Psoas muscle (tissue), 8 donors: Measurements from ENCODE around the gene CHD2. TPM values are rescaled to one million over a fixed set of nuclear protein-coding genes. Genes with fewer than 3 reads are reported as not detected.

Experiments
- ATAC-seq, 4 donors: fragments of 200-7000 bp; cut with Tn5 transposase; one replicate each; pipeline ENCODE4 v1.9.1; 2020; ENCODE audit warnings: moderate library complexity in 3 of 4, mild to moderate bottlenecking in 2 of 4
- DNase-seq, 2 donors: peaks; one replicate each; pipeline ENCODE4 v3.0.0-alpha.2; 2020
- H3K27ac ChIP-seq: fragments of 200-600 bp; one replicate; pipeline ENCODE4 v1.8.0; 2022
- H3K27me3 ChIP-seq, 3 donors: fragments of 200-600 bp in 1 of 3; one replicate each; pipeline versions ENCODE4 v1.6.1 to v1.8.0; 2013 to 2022; ENCODE audit warnings: low read length in 2 of 3, mild to moderate bottlenecking in 2 of 3, moderate library complexity in 1 of 3; ENCODE audit not compliant: insufficient read depth in 3 of 3
- H3K36me3 ChIP-seq, 2 donors: fragments of 200-600 bp in 1 of 2; one replicate each; pipeline versions ENCODE4 v1.6.1 to v1.8.0; 2013 to 2022; ENCODE audit warnings: low read depth in 1 of 2, mild to moderate bottlenecking in 1 of 2, moderate library complexity in 1 of 2; ENCODE audit not compliant: insufficient read depth in 1 of 2
- H3K4me1 ChIP-seq: fragments of 200-600 bp; one replicate; pipeline ENCODE4 v1.8.0; 2022
- H3K4me3 ChIP-seq: fragments of 200-600 bp; one replicate; pipeline ENCODE4 v1.8.0; 2022; ENCODE audit warnings: mild to moderate bottlenecking
- H3K9me3 ChIP-seq: fragments of 200-600 bp; one replicate; pipeline ENCODE4 v1.8.0; 2022
- WGBS, 3 donors: extraction: QIAGEN DNeasy Blood & Tissue Kit; methylation state at CpG; one replicate each; pipeline versions ENCODE4 v1.1.6 to v1.1.7; 2013; 5-methylcytosine and 5-hydroxymethylcytosine counted together
- intact Hi-C, 2 donors: fragments of 100-400 bp; cut with DNase I; formaldehyde crosslinking; loops; one replicate each; pipeline versions ENCODE4 v1.11.0 to v1.14.2; 2022
- polyA plus RNA-seq, 3 donors: library from polyadenylated mRNA; stranded (reverse); fragments of 200-250 nt; gene quantifications; one replicate each; pipeline ENCODE4 v1.2.3, GENCODE V29; 2013
- total RNA-seq, 4 donors: library from RNA; stranded (reverse); fragmentation: NEBNext Ultra II Directional in 2 of 4; extraction: Animal tissue kit (Norgen Biotek cat#: 25700) in 2 of 4; gene quantifications; one replicate each; pipeline versions ENCODE4 v1.2.1 to v1.2.4, GENCODE V29; 2021 to 2023
- TF ChIP-seq, protein P1 (sequence below): fragments of 200-600 bp; IDR thresholded peaks from one replicate; pipeline ENCODE4 v1.8.0; 2022; ENCODE audit warnings: antibody characterized with exemption
- donor health status: healthy with polysubstance abuse.
- donor health status: DM: no; HTN: no; CAD: no; lungs with moderate emphysema.
- donor health status: Bipolar disorder and iron deficiency.
- donor health status: healthy.
- donor health status: DM: yes; HTN: yes; CAD: no.
- donor health status: DM: no; HTN: no; CAD: no.
- donor health status: DM: no; HTN: no; CAD: no.
- donor health status: DM: yes; HTN: yes; CAD: no.

CHD2 gene
- total and polyA plus RNA-seq, 7 donors, result 11.1 to 53.0 (median 40.9) TPM

DNA sequence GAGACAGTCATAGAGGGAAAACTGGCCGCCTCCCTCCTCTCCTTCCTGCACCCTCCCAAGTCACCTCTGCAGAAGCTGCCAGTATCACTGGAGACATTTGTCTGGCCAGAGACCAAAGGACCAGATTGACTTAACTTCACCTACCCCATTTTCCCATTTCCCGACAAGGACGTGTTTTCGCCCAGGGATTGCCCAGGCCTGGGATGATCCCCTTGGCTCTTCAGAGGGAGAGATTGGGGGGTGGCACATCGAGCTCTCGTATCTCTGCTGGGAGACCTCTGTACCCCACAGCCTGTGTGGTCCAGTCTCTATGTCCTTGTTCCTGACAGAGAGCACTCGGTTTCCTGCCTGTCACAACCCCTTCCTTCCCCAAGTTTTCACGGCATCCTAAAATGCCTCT, 157.5 kb downstream of the CHD2 start:
- 53 to 71% (median 55%) methylated on average over 8 of the region's 8 CpGs for WGBS, 3 donors
- TF ChIP-seq, protein P1, sequence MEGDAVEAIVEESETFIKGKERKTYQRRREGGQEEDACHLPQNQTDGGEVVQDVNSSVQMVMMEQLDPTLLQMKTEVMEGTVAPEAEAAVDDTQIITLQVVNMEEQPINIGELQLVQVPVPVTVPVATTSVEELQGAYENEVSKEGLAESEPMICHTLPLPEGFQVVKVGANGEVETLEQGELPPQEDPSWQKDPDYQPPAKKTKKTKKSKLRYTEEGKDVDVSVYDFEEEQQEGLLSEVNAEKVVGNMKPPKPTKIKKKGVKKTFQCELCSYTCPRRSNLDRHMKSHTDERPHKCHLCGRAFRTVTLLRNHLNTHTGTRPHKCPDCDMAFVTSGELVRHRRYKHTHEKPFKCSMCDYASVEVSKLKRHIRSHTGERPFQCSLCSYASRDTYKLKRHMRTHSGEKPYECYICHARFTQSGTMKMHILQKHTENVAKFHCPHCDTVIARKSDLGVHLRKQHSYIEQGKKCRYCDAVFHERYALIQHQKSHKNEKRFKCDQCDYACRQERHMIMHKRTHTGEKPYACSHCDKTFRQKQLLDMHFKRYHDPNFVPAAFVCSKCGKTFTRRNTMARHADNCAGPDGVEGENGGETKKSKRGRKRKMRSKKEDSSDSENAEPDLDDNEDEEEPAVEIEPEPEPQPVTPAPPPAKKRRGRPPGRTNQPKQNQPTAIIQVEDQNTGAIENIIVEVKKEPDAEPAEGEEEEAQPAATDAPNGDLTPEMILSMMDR, result no peak
- H3K36me3 ChIP-seq, result peaks cover 0 to 23% of the 10 kb centered on the region in 2 donors
- no peak for ATAC-seq
- H3K27ac ChIP-seq, result peak overlapping the region; percentile 53
- no peak for DNase-seq
- no peak overlapping the region for H3K4me3 ChIP-seq
- H3K9me3 ChIP-seq, result no peaks in the 10 kb centered on the region
- intact Hi-C loops, result no loop called here
- H3K27me3 ChIP-seq, result no peaks in the 10 kb centered on the region
- peaks cover 59% of the 10 kb centered on the region for H3K4me1 ChIP-seq

- Histone ChIP-seq H3K4me3 (no peak overlapping the region), H3K27me3 (no peaks in the 10 kb centered on the region), H3K9me3 (no peaks in the 10 kb centered on the region), H3K27ac (peak overlapping the region; percentile 53), H3K36me3 (peaks cover 0 to 18% of the 10 kb centered on the region in 2 donors), H3K4me1 (peaks cover 60% of the 10 kb centered on the region)
- WGBS, 3 donors, result 56 to 72% (median 57%) methylated on average over 8 of the region's 8 CpGs
- no peak for ATAC-seq
- TF ChIP-seq, protein P1, result no peak
- DNase-seq, result no peak
- intact Hi-C loops, result no loop called here
Measured at GRCh38 chr15:93058128-93058527, 158.0 kb downstream of the CHD2 start.

- Histone ChIP-seq H3K4me1 (peaks cover 68% of the 10 kb centered on the region), H3K27ac (peak overlapping the region; percentile 53), H3K36me3 (peaks cover 0 to 14% of the 10 kb centered on the region in 2 donors), H3K27me3 (no peaks in the 10 kb centered on the region), H3K9me3 (no peaks in the 10 kb centered on the region), H3K4me3 (no peak overlapping the region)
- TF ChIP-seq, protein P1, result no peak
- DNase-seq (no peak), ATAC-seq (no peak)
- intact Hi-C loops, result no loop called here
- 56 to 69% (median 62%) methylated on average over 18 of the region's 18 CpGs for WGBS, 3 donors
Measured at GRCh38 chr15:93058904-93059427, 158.8 kb downstream of the CHD2 start.

DNA sequence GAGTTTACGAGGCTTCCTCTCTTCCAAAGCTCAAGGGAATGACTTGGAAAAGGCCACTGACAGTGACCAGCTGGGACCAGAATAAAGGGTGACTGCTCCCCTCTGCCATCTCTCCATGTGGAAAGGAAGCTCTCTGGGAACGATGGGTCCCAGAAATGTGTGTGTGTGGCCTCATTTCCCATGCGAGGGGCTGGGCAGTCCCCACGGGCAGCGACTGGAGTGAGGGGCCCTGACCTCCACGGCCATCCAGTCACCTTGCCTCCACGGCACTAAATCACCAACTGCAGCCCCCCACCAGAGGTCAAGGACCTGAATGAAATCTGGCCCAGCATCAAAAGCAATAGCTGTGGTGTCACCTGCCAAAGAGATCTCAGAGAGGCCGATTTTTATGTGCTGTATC, 159.3 kb downstream of the CHD2 start:
- Histone ChIP-seq H3K9me3 (no peaks in the 10 kb centered on the region), H3K36me3 (peaks cover 0 to 11% of the 10 kb centered on the region in 2 donors), H3K27ac (peak overlapping the region; percentile 46), H3K27me3 (no peaks in the 10 kb centered on the region), H3K4me1 (peaks cover 73% of the 10 kb centered on the region), H3K4me3 (no peak overlapping the region)
- ATAC-seq (no peak), DNase-seq (peak in 1 of 2 donors; percentile 19)
- TF ChIP-seq, protein P1, result no peak
- WGBS, 3 donors, result 37 to 46% (median 43%) methylated on average over 8 of the region's 8 CpGs
- intact Hi-C loops, result no loop called here
